Bronchial epithelial cell (primary cell): ENCODE data around the gene SLC35A5. TPM values are rescaled to one million over a fixed set of nuclear protein-coding genes. Genes with fewer than 3 reads are reported as not detected.

Experiments used
- total RNA-seq: library from RNA; depleted of rRNA; stranded (reverse); fragments of >200 nt; gene quantifications from 2 replicates; pipeline ENCODE4 v1.2.1, GENCODE V29; 2014

SLC35A5 gene
- total RNA-seq, 1 donor from 2014 or later = 14.0 TPM

Other genes with a start within 250 kb of the SLC35A5 start
- 0.13 and 0.53 TPM in 2 replicates for gene CD200, start 228.9 kb upstream of the SLC35A5 start, total RNA-seq
- not detected in 2 replicates for gene BTLA, start 62.6 kb upstream of the SLC35A5 start, total RNA-seq
- gene ATG3, start 83 bp upstream of the SLC35A5 start, total RNA-seq = 73.2 and 106 TPM in 2 replicates
- gene CCDC80, start 79.1 kb downstream of the SLC35A5 start, total RNA-seq = 7.0 and 8.2 TPM in 2 replicates